Left hindlimb (tissue), 1 donor: ENCODE results near the gene TOMM70.
"Not testable (repeated sequence)": the region's sequence is repeated elsewhere in the genome, so short reads cannot be mapped to it uniquely, and the experiment has no call there.

ENCODE experiments used
- DNase-seq: peaks from one replicate; pipeline ENCODE4 v3.0.0-alpha.2; 2018

The TOMM70 gene

GRCh38 chr3:100361897-100362296, 39.0 kb downstream of the TOMM70 start:
- no peak for DNase-seq

- no peak for DNase-seq
These were observed 40.0 kb downstream of the TOMM70 start for GRCh38 chr3:100360757-100361496.

- no peak for DNase-seq
These were observed 41.9 kb downstream of the TOMM70 start for GRCh38 chr3:100359035-100359434.

GRCh38 chr3:100358413-100358812, 42.5 kb downstream of the TOMM70 start:
- DNase-seq = no peak

- DNase-seq = no peak
These were observed 46.0 kb downstream of the TOMM70 start for GRCh38 chr3:100354850-100355249.

GRCh38 chr3:100352296-100353231, 48.3 kb downstream of the TOMM70 start:
- no peak for DNase-seq

- not testable (repeated sequence) for DNase-seq
These were observed 49.1 kb downstream of the TOMM70 start for GRCh38 chr3:100351770-100352169.

- no peak for DNase-seq
These were observed 52.2 kb downstream of the TOMM70 start for GRCh38 chr3:100348727-100349126.

- no peak for DNase-seq
These were observed 60.4 kb downstream of the TOMM70 start for GRCh38 chr3:100340527-100340926.

- DNase-seq = no peak
These were observed 61.1 kb downstream of the TOMM70 start for GRCh38 chr3:100339786-100340185.

GRCh38 chr3:100338911-100339310, 62.0 kb downstream of the TOMM70 start:
- no peak for DNase-seq

GRCh38 chr3:100336229-100336628, 64.7 kb downstream of the TOMM70 start:
- DNase-seq = not testable (repeated sequence)

GRCh38 chr3:100335434-100335833, 65.5 kb downstream of the TOMM70 start:
- no peak for DNase-seq

- peak; percentile 85 for DNase-seq
These were observed 66.2 kb downstream of the TOMM70 start, which contains the start of gene NIT2 for GRCh38 chr3:100334488-100335351. TSS of gene NIT2 (plus strand) at chr3:100334757. CDS start at chr3:100334792, 35 bp downstream.

GRCh38 chr3:100333970-100334487, 66.9 kb downstream of the TOMM70 start:
- no peak for DNase-seq

GRCh38 chr3:100333051-100333450, 67.8 kb downstream of the TOMM70 start:
- no peak for DNase-seq

- DNase-seq = no peak
These were observed 69.2 kb downstream of the TOMM70 start for GRCh38 chr3:100331660-100332059.

- no peak for DNase-seq
These were observed 70.2 kb downstream of the TOMM70 start for GRCh38 chr3:100330651-100331050.

- DNase-seq = no peak
These were observed 70.9 kb downstream of the TOMM70 start for GRCh38 chr3:100329800-100330489.

GRCh38 chr3:100327377-100327776, 73.5 kb downstream of the TOMM70 start:
- not testable (repeated sequence) for DNase-seq

- no peak for DNase-seq
These were observed 75.1 kb downstream of the TOMM70 start for GRCh38 chr3:100325827-100326226.

- DNase-seq = no peak
These were observed 76.8 kb downstream of the TOMM70 start for GRCh38 chr3:100324044-100324443.
